Fibroblast of skin of left quadriceps (primary cell): ENCODE results near the gene PIGN.

Experiments used
- DNase-seq, 2 experiments: peaks; one replicate each; pipeline ENCODE4 v3.0.0-alpha.2; 2013; ENCODE audit warnings: low read depth in 2 of 2

Gene PIGN

GRCh38 chr18:62011416-62011815, 175.4 kb downstream of the PIGN start:
- DNase-seq = no peak

DNA sequence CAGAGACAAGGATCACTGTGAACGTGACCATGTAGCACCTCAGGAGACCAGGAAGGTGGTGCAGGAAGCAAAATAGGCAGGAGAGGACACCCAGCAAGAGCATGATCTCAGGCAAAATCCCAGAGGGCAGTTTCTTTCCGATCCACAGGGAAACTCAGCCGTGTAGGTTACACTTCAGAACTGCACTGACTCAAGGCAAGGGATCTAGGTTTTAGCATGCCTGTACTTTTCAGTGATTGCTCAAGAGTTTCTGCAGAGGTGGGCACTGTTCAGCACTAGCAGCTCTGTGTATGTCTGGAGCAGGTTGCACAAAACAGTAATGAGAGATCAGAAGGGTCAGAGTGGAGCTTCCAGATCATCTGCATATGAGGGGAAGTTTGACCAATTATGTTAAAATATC, 177.3 kb downstream of the PIGN start:
- DNase-seq = no peak

DNA sequence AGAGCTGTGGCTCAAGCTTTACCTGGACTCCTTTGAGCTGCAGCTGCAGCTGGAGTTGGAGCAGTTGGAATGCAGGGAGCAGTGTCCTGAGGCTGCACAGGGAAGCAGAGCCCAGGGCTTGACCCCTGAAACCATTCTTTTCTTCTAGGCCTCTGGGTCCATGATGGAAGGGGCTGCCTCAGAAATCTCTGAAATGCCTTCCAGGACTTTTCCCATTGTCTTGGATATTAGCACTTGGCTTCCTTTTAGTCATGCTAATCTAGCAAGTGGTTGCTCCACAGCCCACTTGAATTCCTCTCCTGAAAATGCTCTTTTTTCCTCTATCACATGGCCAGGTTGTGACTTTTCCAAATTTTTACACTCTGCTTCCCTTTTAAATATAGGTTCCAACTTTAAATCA, 185.5 kb downstream of the PIGN start:
- no peak for DNase-seq

DNA sequence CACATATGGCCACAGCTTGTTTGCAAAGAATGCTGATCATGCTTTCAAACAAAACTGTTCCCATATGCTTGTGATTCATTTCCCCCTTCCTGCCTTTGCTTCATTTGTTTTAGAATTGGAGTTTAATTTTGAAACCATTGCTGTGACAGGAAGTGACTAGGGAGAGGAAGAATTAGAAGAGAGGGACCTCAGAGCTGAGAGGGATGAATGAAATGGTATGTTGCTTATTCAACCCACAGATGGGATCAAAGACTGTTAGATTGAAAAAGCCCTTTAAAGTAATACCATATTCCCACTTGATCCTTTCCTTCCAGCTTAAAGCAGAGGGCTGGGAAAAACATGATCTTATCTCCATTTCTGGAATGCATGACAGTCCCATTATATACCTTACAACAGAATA, 187.9 kb downstream of the PIGN start:
- peak; percentile 95 for DNase-seq

DNA sequence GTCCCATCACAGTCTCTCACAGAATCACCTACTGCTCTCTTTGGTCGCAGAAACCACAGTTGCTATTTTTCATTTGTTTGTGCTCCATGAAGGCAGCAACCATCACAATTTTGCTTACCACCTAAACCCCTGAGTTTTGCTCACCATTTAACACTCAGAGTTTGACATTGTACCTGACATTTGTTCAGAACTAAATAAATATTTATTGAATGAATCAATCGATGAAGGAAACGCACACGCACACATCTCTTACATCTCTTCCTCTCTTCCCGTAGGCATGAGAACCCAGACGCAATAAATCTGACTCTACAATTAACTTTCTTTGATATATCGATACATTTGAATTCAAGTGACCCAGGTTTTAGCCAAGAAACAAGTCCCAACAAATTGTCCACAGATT, 188.5 kb downstream of the PIGN start:
- no peak for DNase-seq

DNA sequence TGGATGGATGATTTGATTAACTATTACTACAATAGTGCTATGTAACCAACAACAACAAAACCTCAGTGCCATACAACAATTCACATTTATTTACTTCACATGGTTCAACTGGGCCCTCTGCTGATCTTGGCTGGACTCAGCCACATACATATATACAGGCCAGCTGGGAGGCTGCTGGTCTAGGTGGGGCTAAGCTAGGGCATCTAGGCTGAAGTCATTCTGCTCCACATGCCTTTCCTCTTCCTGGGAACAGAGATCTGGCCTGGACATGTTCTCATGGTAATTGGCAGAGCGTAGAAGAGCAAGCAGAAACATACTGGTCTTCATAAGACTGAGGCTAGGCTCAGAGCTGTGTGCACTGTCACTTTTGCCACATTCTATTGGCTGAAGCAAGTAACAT, 191.2 kb downstream of the PIGN start:
- no peak for DNase-seq

DNA sequence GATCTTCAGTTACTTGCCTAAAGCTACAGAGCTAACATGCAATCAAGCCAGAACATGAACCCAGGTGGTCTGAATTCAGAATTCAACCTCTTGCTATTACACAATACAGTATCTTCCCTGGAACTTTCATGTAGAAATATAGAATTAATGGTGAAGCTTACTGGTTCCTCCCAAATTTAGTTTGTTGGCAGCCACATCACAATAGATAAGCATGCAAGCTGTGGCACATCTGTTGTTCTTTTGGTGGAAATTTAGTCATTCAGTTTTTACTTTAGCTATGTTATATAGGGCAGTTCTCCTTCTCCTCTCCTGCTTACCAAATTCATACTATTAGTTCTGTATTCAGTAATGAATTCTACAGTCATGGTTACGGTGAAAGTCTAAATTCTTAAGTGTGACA, 193.0 kb downstream of the PIGN start:
- DNase-seq = no peak

GRCh38 chr18:61992923-61993322, 193.9 kb downstream of the PIGN start:
- DNase-seq = peak; percentile 36 to 41

DNA sequence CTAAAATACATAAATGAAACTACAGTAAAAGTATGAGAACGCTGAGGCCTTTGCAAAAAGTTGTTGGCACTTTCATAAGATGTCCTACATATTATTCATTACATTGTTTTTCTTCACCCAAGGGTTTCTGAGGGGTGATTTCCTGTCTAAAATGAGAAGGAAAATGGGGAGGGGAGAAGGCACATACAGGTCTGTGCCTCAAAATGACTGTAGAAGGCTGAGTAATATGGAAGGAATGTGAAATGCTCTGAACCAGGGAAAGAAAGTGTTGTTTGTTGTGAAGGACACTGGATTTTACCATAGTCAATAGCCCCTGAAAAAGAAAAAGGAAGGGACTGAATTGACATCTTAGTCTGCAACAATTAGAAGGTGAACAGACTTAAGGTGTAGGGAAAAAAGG, 194.6 kb downstream of the PIGN start:
- DNase-seq = peak; percentile 62 to 65

DNA sequence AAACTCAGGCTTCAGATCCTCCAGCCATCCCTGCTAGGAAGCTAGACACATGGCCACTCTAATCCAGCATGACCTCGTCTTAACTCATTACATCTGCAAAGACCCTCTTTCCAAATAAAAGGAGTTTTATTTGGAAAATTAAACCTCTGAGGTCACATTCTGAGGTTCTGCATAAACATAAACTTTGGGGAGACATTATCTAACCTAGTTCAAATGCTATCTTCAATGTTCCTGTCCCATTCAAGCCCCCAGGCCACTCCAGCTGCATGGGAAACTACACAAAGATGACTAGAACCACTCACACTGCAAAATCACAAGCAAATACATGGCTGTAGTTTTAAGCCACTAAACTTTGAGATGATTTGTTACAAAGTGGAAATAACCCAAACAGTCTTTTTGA, 195.0 kb downstream of the PIGN start:
- DNase-seq = no peak

DNA sequence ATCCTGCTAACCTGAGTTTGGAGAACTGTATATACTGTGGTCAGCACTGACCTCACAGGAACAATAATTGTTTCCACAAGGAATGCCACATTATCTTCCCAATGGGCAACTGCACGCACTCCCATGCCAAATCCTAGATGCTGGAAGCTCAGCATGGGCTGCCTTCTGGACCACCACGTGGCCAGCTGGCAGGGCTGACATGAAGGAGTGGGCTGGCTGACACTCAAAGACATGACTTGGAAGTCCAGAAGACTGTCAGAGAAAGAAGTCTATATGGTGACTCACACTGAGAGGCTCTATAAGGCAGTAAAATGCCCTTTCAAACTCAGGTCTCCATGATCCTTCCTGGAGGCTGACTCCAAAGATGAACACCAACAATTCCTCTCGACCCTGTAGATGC, 195.7 kb downstream of the PIGN start:
- DNase-seq = no peak
